ENCODE data around the gene STC2. TPM values are rescaled to one million over a fixed set of nuclear protein-coding genes. Genes with fewer than 3 reads are reported as not detected.

STC2 gene
- total RNA-seq, 4 donors from 2014 or later = 72.4 to 130 (median 78.1) TPM

DNA sequence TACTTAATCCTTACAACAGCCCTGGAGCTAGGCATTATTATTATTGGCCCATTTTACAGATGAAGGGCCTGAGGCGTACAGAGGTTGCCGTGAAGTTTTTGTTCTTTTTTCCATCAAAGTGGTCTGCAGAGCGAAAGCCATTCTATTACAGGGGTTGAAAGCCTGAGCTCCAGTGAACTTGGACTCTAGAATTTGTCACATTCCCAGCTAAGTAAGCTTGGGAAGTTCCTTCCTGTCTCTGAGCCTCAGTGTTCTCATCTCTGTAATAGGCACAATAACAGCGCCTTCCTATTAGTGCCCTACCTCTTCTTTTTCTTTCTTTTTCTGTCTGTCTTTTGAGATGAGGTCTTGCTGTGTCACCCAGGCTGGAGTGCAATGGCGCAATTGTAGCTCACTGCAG lies 49.0 kb downstream of the STC2 start:
- Histone ChIP-seq H3K27me3 (peaks cover 0 to 55% (median 6%) of the 10 kb centered on the region in 4 donors), H3K36me3 (no peaks in the 10 kb centered on the region), H3K27ac (replicated peaks in 1 of 4) (no peak overlapping the region), H3K9me3 (peaks cover 0 to 7% (median 3%) of the 10 kb centered on the region in 4 donors), H3K4me1 (peaks cover 10 to 13% (median 12%) of the 10 kb centered on the region in 4 donors), H3K4me3 (no peak overlapping the region)
- TF ChIP-seq POLR2AphosphoS5 (IDR thresholded peaks at IDR 0.05) (no peak), EP300 (IDR thresholded peaks at IDR 0.05) (no peak), POLR2A (IDR thresholded peaks at IDR 0.05; ENCODE audit: low read depth) (no peak)
- TF ChIP-seq, protein P1, sequence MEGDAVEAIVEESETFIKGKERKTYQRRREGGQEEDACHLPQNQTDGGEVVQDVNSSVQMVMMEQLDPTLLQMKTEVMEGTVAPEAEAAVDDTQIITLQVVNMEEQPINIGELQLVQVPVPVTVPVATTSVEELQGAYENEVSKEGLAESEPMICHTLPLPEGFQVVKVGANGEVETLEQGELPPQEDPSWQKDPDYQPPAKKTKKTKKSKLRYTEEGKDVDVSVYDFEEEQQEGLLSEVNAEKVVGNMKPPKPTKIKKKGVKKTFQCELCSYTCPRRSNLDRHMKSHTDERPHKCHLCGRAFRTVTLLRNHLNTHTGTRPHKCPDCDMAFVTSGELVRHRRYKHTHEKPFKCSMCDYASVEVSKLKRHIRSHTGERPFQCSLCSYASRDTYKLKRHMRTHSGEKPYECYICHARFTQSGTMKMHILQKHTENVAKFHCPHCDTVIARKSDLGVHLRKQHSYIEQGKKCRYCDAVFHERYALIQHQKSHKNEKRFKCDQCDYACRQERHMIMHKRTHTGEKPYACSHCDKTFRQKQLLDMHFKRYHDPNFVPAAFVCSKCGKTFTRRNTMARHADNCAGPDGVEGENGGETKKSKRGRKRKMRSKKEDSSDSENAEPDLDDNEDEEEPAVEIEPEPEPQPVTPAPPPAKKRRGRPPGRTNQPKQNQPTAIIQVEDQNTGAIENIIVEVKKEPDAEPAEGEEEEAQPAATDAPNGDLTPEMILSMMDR (IDR thresholded peaks at IDR 0.05) = no peak
- no peak for DNase-seq (ENCODE audit: extremely low spot score)
- intact Hi-C loops (cut with DNase I) = no loop called here
- 95% methylated on average over 5 of the region's 5 CpGs for WGBS

DNA sequence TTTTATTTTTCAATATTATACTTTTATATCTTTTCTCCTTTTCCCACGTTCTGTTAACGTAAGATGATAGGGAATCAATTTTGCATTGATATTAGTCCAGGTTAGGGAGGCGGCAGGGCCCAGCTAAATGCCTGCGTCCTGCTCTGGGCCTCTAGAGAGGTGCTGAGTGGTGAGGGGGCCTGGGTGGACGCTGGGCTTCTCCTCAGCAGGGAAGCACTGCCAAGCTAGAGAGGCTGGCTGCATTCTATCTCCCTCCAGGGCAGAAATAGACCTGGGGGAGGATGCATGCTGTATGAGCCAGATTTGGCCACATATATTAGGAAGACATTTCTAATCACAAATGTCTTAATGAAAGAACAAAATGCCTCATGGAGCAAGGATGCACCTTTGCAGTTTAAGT lies 49.6 kb downstream of the STC2 start:
- no peaks in the 10 kb centered on the region for H3K36me3 ChIP-seq
- no peak for DNase-seq (ENCODE audit: extremely low spot score)
- H3K4me1 ChIP-seq = peaks cover 4 to 9% (median 7%) of the 10 kb centered on the region in 4 donors
- WGBS = 73% methylated on average over 5 of the region's 5 CpGs
- peaks cover 0 to 8% (median 7%) of the 10 kb centered on the region in 4 donors for H3K9me3 ChIP-seq
- no peak overlapping the region for H3K4me3 ChIP-seq
- no peak overlapping the region for H3K27ac ChIP-seq (replicated peaks in 1 of 4)
- TF ChIP-seq, protein P1 (IDR thresholded peaks at IDR 0.05) = no peak
- TF ChIP-seq EP300 (IDR thresholded peaks at IDR 0.05) = no peak
- no peak for TF ChIP-seq POLR2AphosphoS5 (IDR thresholded peaks at IDR 0.05)
- no peak for TF ChIP-seq POLR2A (IDR thresholded peaks at IDR 0.05; ENCODE audit: low read depth)
- intact Hi-C loops (cut with DNase I) = no loop called here
- peaks cover 0 to 50% (median 6%) of the 10 kb centered on the region in 4 donors for H3K27me3 ChIP-seq

DNA sequence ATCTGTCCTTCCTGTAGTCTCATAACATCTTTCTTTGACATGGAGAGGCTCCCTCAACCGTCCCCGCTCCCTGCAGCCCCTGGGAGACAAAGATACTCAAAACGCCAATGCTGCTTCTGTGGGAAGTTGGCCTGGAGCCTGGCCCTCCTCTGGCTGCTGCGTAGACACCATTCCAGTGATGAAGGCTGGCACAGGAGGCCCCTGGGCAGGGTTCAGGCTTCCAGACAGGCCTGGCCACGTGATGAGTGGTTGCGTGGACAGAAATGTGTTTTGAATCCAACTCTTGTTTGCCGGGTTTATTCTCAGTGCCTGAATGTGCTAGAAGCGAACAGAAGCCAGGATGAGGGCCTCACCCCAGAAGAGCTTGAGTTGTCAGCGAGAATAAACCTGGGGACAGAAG lies 50.0 kb downstream of the STC2 start:
- Histone ChIP-seq H3K4me3 (no peak overlapping the region), H3K9me3 (peaks cover 0 to 8% (median 8%) of the 10 kb centered on the region in 4 donors), H3K36me3 (no peaks in the 10 kb centered on the region), H3K27ac (replicated peaks in 1 of 4) (no peak overlapping the region), H3K27me3 (peaks cover 0 to 45% (median 6%) of the 10 kb centered on the region in 4 donors), H3K4me1 (peaks cover 0 to 4% (median 2%) of the 10 kb centered on the region in 4 donors)
- TF ChIP-seq, protein P1 (IDR thresholded peaks at IDR 0.05) = no peak
- TF ChIP-seq POLR2A (IDR thresholded peaks at IDR 0.05; ENCODE audit: low read depth) (no peak), POLR2AphosphoS5 (IDR thresholded peaks at IDR 0.05) (no peak), EP300 (IDR thresholded peaks at IDR 0.05) (no peak)
- no peak for DNase-seq (ENCODE audit: extremely low spot score)
- WGBS = 85% methylated on average over 8 of the region's 9 CpGs
- intact Hi-C loops (cut with DNase I) = no loop called here

DNA sequence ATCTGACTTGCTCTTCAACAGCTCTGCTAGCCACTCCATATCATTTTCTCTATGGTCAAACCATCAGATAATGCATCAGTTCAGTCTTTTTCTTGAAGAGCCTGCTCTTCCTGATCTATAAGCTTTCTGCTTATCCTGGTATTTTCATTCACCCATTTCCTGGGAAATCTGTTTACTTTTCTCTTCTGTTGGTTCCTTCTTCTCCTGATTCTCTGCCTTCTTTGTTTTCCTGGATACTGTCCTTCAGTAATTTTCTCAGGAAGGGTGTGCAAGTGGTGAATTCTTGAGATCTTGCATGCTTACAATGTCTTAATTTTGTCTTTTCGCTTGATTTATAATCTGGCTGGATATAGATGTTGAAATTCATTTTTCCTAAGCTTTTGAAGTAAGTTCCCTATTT lies 53.4 kb downstream of the STC2 start:
- 92% methylated on average over 1 of the region's 1 CpG for WGBS
- Histone ChIP-seq H3K4me1 (no peaks in the 10 kb centered on the region), H3K36me3 (no peaks in the 10 kb centered on the region), H3K27ac (replicated peaks in 1 of 4) (no peak overlapping the region), H3K9me3 (peaks cover 0 to 8% (median 8%) of the 10 kb centered on the region in 4 donors), H3K27me3 (peaks cover 0 to 14% (median 0%) of the 10 kb centered on the region in 4 donors), H3K4me3 (no peak overlapping the region)
- intact Hi-C loops (cut with DNase I) = no loop called here
- DNase-seq (ENCODE audit: extremely low spot score) = no peak
- TF ChIP-seq POLR2AphosphoS5 (IDR thresholded peaks at IDR 0.05) = no peak
- TF ChIP-seq, protein P1 (IDR thresholded peaks at IDR 0.05) = no peak
- TF ChIP-seq POLR2A (IDR thresholded peaks at IDR 0.05; ENCODE audit: low read depth) = no peak
- TF ChIP-seq EP300 (IDR thresholded peaks at IDR 0.05) = no peak

DNA sequence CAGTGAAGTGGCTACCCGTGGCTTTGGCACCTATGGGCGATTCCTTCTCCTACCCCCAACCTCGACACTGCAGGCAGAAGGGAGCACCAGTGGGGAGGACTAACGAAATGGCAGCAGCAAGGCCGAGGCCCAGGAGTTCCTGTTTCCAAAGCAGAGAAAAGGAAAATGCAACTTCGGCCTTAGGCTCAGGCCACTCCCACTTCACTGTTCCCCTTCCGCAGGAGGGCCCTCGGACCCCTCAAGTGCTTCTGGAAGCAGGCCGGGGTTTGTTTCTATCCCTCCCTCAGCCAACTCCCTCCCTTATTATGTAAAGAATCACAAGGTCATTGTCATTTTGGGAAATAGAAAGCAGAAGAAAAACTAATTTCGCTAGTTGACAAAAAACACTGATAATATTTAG lies 56.8 kb downstream of the STC2 start:
- no peak for DNase-seq (ENCODE audit: extremely low spot score)
- Histone ChIP-seq H3K4me3 (no peak overlapping the region), H3K9me3 (peaks cover 0 to 8% (median 8%) of the 10 kb centered on the region in 4 donors), H3K27ac (replicated peaks in 1 of 4) (no peak overlapping the region), H3K4me1 (no peaks in the 10 kb centered on the region), H3K36me3 (no peaks in the 10 kb centered on the region), H3K27me3 (peaks cover 0 to 35% (median 0%) of the 10 kb centered on the region in 4 donors)
- intact Hi-C loops (cut with DNase I) = no loop called here
- TF ChIP-seq POLR2AphosphoS5 (IDR thresholded peaks at IDR 0.05) = no peak
- TF ChIP-seq, protein P1 (IDR thresholded peaks at IDR 0.05) = no peak
- no peak for TF ChIP-seq POLR2A (IDR thresholded peaks at IDR 0.05; ENCODE audit: low read depth)
- TF ChIP-seq EP300 (IDR thresholded peaks at IDR 0.05) = no peak
- WGBS = 84% methylated on average over 10 of the region's 10 CpGs

Measured in esophagus muscularis mucosa (tissue), 4 donors.